ENCODE results near the gene TRMT6.

- TF ChIP-seq CTCF (IDR thresholded peaks at IDR 0.05; ENCODE audit: low read depth, low read length, poor library complexity, severe bottlenecking) (peak; percentile 31), EZH2phosphoT487 (IDR thresholded peaks at IDR 0.05; ENCODE audit: borderline replicate concordance, low read length) (no peak)
Observed at GRCh38 chr20:5989539-5989938, 39.2 kb upstream of the TRMT6 start.
